ENCODE data around the gene SMIM44.

DNA sequence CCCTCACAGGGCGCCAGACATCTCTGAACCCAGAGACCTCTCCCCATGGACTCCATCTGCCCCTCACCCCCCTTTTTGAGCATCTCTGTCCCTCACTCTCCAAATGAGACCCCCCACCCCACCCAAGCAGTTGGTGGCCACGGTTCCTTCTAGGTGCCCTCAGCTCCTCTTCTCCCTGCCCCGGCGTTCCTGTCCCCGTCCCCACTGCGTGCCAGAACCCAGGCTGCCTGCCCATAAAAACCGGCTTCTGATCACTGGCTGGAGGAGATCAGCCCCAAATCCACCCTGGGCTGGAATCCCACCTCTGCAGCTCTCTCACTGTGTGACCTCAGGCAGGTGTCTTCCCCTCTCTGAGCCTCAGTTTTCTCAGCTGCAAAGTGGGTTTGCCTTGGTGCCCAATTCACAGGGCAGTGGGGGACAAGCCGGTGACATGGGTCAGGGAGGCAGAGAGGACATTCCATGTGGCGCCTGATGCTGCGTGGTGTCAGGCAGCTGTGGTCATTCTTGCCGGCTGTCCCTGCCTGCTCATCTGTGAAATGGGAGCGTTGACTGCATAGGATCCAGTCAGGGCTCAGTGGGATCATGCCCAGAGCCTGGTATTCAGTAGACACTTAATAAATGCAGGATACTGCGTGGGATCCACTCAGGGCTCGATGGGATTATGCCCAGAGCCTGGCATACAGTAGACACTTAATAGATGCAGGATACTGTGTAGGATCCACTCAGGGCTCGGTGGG lies 28.4 kb downstream of the SMIM44 start:
- TF ChIP-seq, protein P1, sequence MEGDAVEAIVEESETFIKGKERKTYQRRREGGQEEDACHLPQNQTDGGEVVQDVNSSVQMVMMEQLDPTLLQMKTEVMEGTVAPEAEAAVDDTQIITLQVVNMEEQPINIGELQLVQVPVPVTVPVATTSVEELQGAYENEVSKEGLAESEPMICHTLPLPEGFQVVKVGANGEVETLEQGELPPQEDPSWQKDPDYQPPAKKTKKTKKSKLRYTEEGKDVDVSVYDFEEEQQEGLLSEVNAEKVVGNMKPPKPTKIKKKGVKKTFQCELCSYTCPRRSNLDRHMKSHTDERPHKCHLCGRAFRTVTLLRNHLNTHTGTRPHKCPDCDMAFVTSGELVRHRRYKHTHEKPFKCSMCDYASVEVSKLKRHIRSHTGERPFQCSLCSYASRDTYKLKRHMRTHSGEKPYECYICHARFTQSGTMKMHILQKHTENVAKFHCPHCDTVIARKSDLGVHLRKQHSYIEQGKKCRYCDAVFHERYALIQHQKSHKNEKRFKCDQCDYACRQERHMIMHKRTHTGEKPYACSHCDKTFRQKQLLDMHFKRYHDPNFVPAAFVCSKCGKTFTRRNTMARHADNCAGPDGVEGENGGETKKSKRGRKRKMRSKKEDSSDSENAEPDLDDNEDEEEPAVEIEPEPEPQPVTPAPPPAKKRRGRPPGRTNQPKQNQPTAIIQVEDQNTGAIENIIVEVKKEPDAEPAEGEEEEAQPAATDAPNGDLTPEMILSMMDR (IDR thresholded peaks at IDR 0.05; ENCODE audit: low read length), result no peak
- TF ChIP-seq EZH2 (IDR thresholded peaks at IDR 0.05; ENCODE audit: borderline replicate concordance, low read length), result no peak

Data from OCI-LY1 (cell line).